ENCODE data around the gene TRDMT1.

Gene TRDMT1

DNA sequence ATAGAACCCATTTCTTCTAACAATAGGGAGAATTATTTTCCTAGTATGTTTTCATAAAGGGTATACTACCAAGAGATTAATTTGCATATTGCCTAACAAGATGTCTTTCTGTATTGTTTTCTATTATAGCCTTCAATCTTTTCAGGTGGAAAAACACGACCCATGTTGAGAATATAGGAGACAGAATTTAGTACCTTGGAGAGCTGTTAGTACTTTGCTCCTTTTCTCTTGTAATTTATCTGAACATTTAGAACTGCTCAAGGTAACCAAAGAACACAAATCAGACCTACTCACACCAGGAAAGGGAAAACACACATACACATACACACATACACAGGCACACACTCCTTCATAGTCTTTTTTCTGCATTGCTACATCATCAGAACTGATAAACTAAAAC, 7.8 kb upstream of the TRDMT1 start:
- no peak for DNase-seq

DNA sequence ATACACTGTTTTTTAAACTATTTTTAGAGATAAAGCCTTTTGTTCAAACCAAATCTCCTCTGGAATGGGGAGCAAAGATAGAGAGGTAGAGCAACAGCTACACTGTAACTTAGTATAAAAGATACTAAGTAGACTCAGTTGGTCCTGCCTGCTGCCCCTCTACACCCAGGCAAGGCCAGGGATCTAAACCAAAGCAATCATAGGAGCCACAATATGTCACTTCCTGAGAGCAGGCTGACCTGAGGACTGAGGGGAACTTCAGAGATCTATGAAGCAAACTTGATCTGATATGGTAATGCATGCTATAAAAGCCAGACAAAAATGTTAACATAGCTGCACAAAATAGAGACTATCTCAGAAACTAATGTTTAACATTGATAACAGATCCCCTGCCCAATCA, 7.0 kb upstream of the TRDMT1 start:
- no peak for DNase-seq

DNA sequence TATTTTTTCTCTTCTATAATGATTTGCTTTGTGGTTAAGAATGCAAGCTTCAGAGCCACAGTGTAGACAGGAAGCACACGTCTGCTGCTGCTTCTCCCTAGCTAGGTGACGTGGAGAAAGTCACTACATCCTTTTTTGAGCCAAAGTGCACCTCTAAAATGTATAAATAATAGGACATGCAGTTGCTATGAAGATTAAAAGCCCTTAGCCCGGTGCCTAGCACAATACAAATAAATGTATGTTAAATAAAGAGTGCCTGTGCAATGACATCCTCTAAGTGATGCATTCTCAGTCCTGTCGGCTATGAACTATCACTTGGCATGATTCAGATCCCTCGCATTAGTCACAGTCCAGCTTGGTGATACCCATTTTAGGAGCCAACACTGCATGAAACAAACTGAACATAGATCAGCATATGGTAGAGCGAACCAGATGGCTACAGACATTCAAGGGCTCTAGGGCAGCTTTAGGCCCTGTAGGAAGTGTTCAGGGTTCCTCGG, 4.8 kb upstream of the TRDMT1 start:
- DNase-seq, result no peak

DNA sequence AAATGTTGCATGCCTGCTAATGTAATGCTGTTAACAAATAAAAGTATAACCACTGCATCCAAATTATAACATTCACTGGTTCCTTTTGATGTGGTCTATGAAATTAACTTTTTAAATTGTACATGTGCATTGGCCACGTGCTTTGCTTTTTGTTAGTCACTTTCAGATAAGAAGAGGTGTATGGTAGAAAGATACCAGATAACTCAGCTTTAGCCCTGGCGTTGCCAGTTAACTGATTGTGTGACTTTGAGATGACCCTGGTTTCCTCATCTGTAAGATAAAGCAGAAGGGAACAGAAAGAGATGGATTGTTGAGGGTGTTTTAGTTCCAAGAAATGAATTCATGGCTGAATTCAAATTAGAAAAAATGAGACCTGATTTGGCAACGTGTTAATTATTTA, 1.9 kb upstream of the TRDMT1 start:
- no peak for DNase-seq

DNA sequence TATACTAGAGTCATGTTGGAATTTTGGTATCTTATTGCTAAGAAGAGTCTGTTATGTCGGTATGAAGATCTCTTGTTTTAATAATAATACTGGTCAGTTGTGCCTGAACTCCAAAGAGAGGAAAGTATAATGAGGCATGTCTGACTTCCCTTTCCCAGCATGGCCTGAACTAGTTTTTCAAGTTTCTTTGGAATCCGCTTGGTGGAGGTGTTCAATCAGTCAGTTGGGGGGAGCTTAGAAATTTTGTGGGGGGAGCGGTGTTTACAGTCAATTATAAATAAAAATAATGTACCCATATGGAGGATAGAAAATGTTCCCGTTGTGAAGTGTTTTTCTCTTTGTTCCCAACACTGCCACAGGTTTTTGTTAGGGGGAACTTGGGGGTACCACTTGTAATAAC, 1.5 kb upstream of the TRDMT1 start:
- DNase-seq, result no peak

DNA sequence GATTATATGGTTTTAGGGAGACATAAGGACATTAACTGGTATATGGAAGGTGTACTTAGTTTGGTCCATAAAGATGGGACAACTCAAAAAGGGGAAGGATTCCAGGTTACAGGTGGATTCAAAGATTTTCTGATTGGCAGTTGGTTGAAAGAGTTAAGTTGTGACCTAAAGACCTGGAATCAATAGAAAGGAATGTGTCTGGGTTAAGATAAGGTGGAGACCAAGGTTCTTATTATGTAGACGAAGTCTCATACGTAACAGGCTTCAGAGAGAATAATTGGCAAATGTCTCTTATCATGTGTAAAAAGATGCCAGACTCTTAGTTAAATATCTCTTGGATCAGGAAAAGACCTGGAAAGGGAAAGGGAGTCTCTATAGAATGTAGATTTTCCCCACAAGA, 1.0 kb upstream of the TRDMT1 start:
- no peak for DNase-seq

DNA sequence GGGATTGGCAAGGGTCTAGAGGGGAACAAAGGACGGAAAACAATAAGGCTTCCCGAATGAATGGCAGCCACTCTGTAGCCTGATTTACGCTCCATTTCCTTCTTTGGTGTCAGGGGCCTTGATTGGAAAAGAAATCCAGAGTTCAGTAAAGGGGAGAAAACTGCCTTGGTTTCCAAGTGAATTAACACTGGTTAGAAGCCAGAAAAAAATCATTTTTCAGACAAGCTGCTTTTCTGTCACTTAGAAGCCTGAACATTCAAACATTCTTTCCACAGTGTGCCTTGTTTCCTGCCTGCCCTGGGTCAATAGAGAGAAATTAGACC, 283 bp upstream of the TRDMT1 start:
- DNase-seq, result no peak

DNA sequence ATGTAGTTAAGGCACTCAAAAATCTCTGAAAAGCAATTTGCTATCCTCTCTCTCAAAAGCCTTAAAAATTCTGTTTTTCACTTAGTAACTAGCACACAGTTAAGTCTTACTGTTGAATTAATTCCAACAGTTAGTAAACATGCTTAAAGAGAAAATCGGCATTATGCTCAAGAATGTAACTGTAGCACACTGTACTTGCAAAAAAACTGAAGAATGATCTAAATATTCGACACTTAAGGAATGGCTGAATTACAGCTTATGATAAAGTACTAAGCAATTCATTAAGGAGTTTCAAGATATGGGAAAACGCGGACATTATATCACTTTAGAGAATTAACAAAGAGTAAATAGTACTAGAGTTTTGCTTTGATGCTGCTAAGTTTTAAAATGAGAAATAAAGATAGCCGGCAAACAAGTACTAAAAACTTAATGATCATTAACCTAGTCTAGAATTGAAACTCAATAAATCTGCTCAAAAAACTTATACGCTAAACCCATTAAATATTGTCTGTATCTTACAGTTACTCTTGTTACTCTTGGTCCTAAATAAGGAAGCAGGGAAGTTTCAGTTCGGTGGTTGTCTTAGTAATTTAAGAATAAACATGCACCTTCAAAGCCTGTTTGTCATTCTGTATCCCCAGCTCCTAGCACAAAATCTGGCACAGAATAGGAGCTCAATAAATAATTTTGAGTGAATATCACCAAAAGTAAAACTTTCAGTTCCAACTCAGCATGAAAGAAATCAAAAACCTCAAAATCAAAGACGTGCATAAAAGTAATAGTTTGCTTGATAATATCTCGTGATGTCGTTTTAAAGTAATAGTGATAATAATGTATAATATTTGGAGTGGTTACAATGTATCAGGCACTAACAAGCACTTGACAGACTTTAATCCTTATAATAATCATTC, 1.2 kb downstream of the TRDMT1 start:
- no peak for DNase-seq

DNA sequence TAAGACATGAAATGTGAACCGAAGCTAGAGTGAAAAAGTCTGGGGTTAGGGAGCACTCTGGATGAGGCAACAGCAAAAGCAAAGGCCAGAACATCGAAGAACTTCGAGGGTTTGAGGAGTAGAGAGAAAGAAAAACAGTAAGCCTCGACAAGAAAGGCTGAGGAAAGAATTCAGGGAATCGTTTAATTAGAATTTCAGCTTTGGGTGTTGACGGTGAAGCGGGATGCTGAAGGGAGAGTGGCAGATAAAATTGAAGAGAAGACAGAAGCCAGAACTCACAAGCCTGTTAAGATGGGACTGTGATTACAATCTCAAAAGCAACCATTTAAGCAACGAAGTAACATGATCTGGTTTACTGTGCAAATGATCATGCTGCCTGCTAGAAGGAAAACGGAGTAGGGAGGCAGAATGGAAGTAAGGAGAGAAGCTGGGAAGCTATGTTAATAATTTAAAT, 2.1 kb downstream of the TRDMT1 start:
- DNase-seq, result no peak

DNA sequence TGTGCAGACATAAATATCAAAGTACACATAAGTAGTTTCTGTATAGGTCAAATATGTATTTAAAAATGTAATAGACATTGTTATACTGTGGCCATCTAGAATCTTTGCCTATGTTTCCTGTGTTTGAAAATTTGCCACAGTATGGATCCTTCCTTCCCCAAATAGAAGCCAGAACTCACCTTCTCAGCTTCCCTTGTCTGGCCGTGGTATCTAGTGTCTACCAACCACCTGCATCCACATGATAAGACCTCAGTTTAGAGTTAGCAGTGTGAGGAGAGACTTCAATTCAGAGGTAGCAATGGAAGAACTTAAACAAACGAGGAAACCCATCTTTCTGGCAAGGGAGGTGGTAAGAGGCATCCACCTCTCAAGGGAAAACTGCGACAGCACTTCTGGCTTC, 4.9 kb downstream of the TRDMT1 start:
- DNase-seq, result no peak

DNA sequence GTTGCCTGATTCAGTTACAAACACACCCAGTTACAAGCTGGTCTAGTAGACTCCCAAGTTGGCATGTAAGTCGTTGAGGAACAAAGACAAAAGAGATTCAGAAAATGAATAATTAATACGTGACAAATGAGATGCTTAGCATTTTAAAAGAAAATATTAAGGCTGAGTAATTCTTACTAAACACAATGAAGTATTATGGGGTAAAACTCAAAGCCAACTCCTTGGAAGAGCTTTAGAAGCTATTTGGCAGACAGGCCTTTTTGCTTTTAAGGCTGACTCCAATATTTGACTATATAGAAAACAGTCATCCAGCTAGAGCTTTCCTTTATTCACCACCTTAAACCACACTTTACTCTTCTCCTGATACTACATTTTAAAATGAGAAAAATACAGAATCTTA, 5.4 kb downstream of the TRDMT1 start:
- DNase-seq, result no peak

DNA sequence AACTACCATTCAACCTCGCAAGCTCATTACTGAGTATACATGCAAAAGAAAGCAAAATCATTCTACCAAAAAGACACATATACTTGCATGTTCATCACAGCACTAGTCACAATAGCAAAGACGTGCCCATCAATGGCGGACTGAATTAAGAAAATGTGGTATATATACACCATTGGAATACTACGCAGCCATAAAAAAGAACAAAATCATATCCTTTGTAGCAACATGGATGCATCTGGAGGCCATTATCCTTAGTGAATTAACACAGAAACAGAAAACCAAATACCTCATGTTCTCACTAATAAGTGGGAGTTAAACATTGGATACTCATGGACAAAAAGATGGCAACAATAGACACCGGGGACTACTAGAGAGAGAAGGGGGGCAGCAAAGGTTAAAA, 6.4 kb downstream of the TRDMT1 start:
- no peak for DNase-seq

DNA sequence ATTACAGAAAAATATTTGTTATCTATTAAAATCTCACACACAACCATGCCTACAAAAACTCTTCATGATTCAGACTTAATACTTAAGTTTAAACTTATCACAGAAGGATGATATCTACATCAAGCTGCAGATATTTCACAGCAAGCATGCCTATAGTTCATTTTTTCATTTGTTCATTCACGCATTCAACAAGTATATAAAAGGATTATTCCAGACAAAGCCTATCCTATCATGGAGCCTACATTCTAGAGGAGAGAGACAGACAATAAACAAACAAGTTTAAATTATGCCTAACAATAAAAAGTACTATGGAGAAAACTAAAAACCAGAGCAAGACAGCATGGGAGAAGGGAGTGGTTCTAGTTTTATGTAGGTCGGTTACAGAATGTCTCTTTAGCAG, 10.9 kb downstream of the TRDMT1 start:
- DNase-seq, result no peak

DNA sequence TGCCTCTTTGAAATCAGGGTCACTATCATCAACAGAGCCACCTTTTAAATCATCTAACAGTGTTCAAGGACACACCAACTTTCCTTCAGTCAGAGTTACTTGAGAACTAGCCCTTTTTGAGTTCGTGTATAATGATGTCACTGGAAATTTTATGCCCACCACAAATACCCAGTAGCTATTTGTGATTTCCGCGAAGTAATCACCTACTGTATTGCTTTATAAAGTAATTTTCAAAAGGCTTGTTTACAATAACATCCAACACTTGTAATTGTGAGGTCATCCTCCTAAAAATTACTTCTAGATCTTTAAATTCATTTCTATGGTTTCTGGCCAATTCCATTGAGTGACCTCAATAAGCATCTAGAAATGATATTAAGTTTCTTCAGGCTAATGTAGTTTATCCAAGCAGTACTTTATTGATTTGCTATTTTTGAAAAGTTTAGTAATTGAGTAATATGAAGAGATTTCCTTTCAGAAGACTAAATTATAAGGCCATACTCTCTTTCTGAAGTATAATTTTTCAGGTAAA, 12.8 kb downstream of the TRDMT1 start:
- DNase-seq, result no peak

DNA sequence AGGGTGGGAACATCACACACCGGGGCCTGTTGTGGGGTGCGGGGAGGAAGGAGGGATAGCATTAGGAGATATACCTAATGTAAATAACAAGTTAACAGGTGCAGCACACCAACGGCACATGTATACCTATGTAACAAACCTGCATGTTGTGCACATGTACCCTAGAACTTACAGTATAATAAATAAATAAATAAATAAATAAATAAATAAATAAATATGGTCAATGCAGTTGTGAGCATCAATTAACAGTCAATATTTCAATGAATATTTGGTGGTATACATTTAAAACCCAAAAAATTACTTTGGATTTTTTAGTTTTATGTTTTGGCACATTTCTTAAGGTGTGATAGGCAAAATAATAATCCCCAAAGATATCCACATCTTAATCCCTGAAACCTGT, 15.6 kb downstream of the TRDMT1 start:
- DNase-seq, result no peak

DNA sequence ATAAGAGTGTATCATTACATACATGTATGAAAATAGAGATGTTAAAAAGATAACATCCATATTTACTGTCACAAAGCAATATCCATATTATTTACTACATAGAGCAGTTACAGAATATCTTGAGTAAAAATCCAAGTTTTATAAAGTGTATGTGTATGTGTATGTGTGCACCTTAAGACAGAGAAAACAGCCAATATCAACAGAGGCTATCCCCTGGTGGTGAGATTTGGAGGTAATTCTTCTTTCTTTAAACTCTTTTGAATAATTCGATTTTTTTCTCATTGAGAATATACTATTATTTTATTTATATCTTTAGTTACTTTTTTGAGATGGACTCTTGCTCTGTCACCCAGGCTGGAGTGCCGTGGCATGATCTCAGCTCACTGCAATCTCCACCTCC, 18.4 kb downstream of the TRDMT1 start:
- no peak for DNase-seq

DNA sequence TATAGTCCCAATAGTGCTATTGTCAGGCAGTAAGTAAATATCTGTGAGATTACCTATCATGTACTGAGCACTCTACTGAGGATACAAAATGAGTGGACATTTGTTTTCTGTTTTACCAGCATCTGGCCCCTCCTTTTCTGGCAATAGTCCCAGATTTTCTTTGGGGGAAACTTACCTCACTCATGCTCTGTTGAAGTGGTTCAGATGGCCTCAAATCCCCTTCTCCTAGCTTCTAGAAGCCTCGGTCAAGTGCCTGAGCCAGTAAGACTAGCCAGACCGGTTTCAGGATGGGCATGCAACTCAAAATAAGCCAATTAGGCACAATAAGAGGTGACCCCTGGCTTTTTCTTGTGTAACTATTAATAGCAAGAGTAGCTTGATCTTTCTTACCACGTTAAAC, 19.7 kb downstream of the TRDMT1 start:
- no peak for DNase-seq

DNA sequence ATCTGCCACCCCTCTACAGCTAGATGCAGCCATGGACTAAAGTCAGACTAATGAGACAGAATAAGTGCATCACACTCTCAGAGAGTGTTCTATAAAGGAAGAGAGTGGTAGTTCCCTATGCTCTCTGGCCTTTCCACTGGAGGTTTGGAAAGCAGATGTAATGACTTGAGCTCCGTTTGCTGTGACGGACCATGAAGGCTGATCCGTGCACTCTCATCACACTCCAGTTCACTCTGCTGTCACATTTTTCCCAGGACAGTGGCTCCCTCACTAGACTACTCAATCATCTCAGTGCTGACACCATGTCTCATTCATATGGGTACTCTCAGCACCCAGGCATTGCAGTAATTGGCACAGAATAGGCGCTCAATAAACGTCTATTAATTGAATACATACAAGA, 20.4 kb downstream of the TRDMT1 start:
- DNase-seq, result no peak

DNA sequence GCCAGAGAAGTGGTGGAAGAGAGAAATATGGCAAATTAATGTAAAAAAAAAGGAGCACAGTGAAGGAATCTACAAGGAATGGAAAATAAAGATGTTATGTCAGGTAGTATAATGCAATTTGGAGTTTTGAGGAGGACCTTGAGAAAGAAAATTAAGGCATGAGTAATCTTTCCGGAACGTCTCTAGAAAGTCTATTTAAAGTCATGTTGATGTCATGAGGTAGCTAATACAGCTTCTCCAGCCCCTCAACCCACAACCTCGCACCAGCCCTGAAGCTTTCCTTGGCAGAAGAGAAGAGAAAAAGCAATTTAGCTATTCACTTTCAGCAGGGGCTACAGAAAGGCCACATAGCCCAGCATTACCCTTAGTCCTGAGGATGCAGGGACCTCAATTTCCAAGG, 22.5 kb downstream of the TRDMT1 start:
- no peak for DNase-seq

DNA sequence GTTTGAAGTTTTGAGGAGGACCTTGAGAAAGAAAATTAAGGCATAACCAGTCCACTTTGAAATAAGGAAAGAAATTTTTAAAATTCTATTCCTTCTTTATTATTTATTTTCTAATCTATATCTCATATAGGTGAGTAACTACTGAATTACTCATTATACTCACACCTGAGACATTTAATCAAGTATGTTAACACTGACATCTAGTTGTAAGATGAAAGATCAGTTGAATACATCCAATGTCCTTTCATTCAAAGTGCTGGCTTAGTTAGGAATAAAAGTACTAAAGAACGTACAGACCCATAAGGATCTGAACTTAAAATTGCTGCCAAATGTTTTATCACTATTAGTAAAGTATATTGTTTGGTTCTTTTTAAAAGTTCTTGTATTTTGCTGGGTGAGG, 23.5 kb downstream of the TRDMT1 start:
- DNase-seq, result no peak

DNA sequence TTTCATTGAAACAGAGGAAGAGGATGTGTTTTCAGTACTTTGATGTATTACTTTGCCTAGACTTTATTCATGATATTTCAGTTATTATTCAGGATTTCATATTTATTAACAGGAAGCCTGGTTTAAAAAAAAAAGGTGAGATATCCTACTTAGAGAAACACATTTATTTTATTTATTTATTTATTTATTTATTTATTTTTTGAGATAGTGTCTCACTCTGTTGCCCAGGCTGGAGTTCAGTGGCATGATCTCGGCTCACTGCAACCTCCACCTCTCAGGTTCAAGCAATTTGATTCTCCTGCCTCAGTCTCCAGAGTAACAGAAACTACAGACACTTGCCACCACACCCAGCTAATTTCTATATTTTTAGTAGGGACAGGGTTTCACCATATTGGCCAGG, 24.5 kb downstream of the TRDMT1 start:
- DNase-seq, result no peak

DNA sequence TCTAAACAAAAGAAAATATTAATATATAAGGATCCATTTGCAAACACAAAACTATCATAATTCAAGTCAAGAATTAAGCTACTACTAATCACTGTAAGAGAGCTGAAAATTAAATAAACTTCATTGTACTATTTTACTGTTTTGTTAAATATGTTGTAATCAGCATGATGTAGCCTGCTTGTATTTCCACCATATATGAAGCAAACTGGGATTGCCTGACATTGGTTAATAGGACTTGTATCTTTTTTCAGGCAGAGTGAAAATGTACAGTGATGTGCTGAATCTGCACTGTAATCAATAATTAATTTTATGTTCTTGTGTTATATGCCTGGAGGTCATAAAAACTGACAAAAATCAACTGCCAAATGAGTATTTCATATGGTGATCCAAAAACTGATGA, 25.4 kb downstream of the TRDMT1 start:
- DNase-seq, result no peak

DNA sequence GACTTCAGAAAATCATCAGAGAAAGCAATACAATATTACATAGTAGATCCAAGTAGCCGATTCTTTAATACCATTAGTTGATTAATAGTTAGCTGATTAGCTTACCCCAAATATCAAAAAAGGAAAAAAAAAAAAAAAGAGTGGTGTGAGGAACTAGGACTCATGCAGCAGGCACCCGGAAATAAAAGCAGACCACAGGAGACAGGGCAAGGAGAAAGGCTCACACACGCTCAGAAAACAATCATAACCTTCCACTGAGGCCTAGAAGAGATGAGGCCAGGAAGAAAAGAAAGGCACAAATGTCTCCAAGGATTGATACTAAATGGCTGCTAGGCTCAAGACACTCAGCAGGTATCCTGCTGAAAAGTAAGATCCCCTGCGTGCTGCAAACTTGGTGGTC, 25.9 kb downstream of the TRDMT1 start:
- DNase-seq, result no peak

DNA sequence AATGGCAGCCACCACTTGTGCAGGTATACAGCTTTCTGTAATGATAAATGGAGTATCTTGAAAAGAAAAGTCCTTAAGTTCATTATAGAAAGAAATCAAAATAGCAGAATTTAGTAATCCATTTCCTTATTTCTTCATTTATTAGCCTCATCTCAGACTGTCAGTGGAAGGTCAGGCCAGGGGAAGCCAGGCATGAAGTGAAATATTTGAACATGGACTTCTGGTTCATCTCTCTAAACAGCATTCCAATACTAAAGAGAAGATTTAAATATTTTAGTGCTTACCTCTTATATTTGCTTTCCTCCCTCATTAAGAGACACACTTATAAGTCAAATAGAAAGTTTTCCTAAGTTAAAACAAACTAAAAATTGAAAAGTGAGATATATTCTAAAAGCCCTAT, 26.8 kb downstream of the TRDMT1 start:
- no peak for DNase-seq

DNA sequence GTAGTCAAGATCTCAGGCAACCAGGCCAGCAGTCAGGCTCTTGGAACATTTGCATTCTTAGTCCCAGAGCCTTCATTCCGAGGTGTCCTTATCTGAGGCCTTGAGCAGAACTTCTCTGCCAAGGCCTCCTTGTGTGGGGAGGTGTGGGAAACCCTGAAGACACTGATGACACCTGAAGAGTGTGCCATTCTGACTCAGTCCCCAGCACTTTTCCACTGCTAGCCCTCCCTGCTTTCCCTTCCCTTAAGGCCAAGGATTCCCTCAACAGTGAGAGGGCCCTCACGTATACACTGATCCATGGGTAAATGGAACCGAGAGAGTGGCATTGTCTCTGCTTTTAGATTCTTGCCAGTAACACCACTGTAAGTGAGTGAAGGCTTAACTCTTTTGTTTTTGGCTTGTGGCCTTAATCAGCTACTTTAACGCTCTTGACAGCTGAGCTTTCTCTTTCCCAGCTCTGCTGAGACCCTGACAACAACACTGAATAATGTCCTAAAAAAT, 30.3 kb downstream of the TRDMT1 start:
- no peak for DNase-seq

Measured in NCI-H69 (cell line).